HS-27A (cell line): ENCODE results near the gene DIO1.

Experiments
- DNase-seq: peaks from one replicate; pipeline ENCODE4 v3.0.0-alpha.2; 2012; ENCODE audit warnings: low read depth, missing footprints

Gene DIO1

GRCh38 chr1:53894644-53895043 lies 657 bp downstream of the DIO1 start:
- no peak for DNase-seq

GRCh38 chr1:53895421-53895820 lies 1.4 kb downstream of the DIO1 start:
- DNase-seq, result no peak

- no peak for DNase-seq
These were observed 2.7 kb downstream of the DIO1 start for GRCh38 chr1:53896635-53897229.

- DNase-seq, result no peak
These were observed 5.2 kb downstream of the DIO1 start for GRCh38 chr1:53899206-53899628.

GRCh38 chr1:53899708-53900107 lies 5.7 kb downstream of the DIO1 start:
- no peak for DNase-seq

- no peak for DNase-seq
These were observed 8.5 kb downstream of the DIO1 start for GRCh38 chr1:53902235-53903138.

- DNase-seq, result no peak
These were observed 11.5 kb downstream of the DIO1 start for GRCh38 chr1:53905509-53905908.

GRCh38 chr1:53906121-53906520 lies 12.1 kb downstream of the DIO1 start:
- no peak for DNase-seq

- DNase-seq, result no peak
These were observed 16.0 kb downstream of the DIO1 start for GRCh38 chr1:53909946-53910345.

GRCh38 chr1:53911442-53911841 lies 17.5 kb downstream of the DIO1 start:
- no peak for DNase-seq

GRCh38 chr1:53913352-53914033 lies 19.5 kb downstream of the DIO1 start:
- no peak for DNase-seq

- no peak for DNase-seq
These were observed 24.4 kb downstream of the DIO1 start for GRCh38 chr1:53918343-53918742.

- no peak for DNase-seq
These were observed 25.7 kb downstream of the DIO1 start for GRCh38 chr1:53919675-53920066.

- DNase-seq, result no peak
These were observed 33.4 kb downstream of the DIO1 start for GRCh38 chr1:53927376-53927881.

- no peak for DNase-seq
These were observed 35.4 kb downstream of the DIO1 start for GRCh38 chr1:53929246-53929960.

- DNase-seq, result no peak
These were observed 36.9 kb downstream of the DIO1 start for GRCh38 chr1:53930932-53931331.

GRCh38 chr1:53931523-53931922 lies 37.5 kb downstream of the DIO1 start:
- no peak for DNase-seq

- DNase-seq, result no peak
These were observed 40.3 kb downstream of the DIO1 start for GRCh38 chr1:53934170-53934765.

- no peak for DNase-seq
These were observed 42.4 kb downstream of the DIO1 start for GRCh38 chr1:53936430-53936829.

- DNase-seq, result no peak
These were observed 44.3 kb downstream of the DIO1 start for GRCh38 chr1:53938136-53938830.
